GM12878 (cell line): ENCODE data around the gene LRP4. TPM values are rescaled to one million over a fixed set of nuclear protein-coding genes. Genes with fewer than 3 reads are reported as not detected.

Source experiments
- CBFB ChIP-seq: IDR thresholded peaks from 2 replicates; pipeline ENCODE4 v1.6.1; 2016; ENCODE audit warnings: antibody characterized with exemption, low read depth
- CREM ChIP-seq: IDR thresholded peaks from 2 replicates; pipeline ENCODE4 v1.6.1; 2014; ENCODE audit warnings: antibody characterized with exemption, low read depth
- DPF2 ChIP-seq: fragments of 450-650 bp; IDR thresholded peaks from 2 replicates; pipeline ENCODE4 v1.6.1; 2017; ENCODE audit warnings: mild to moderate bottlenecking
- EGR1 ChIP-seq, 2 experiments: IDR thresholded peaks; 1 replicate in 1 of 2; 2 replicates in 1 of 2; pipeline ENCODE4 v1.6.1; 2011 to 2012; ENCODE audit warnings: low read depth in 2 of 2, low read length in 2 of 2, borderline replicate concordance in 1 of 2, mild to moderate bottlenecking in 1 of 2, moderate library complexity in 1 of 2
- GATAD2B ChIP-seq: fragments of 450-650 bp; conservative IDR thresholded peaks from 2 replicates; pipeline ENCODE4 v1.6.1; 2017; ENCODE audit warnings: low read depth, mild to moderate bottlenecking, moderate library complexity
- KAT2A ChIP-seq: conservative IDR thresholded peaks from 2 replicates; pipeline ENCODE4 v1.6.1; 2011; ENCODE audit warnings: low read depth, low read length; ENCODE audit not compliant: control insufficient read depth
- KDM1A ChIP-seq: fragments of 200-600 bp; sonication (generic); IDR thresholded peaks from 2 replicates; pipeline ENCODE4 v1.6.1; 2016; ENCODE audit warnings: borderline replicate concordance
- NFXL1 ChIP-seq: fragments of 450-650 bp; IDR thresholded peaks from 2 replicates; pipeline ENCODE4 v1.6.1; 2017; ENCODE audit warnings: antibody characterized with exemption, mild to moderate bottlenecking, borderline replicate concordance
- NFYA ChIP-seq: IDR thresholded peaks from 2 replicates; pipeline ENCODE4 v1.6.1; 2011; ENCODE audit warnings: low read depth, mild to moderate bottlenecking, low read length, improper control_type of control experiment, borderline replicate concordance
- NR2F1 ChIP-seq: fragments of 450-650 bp; conservative IDR thresholded peaks from 2 replicates; pipeline ENCODE4 v1.6.1; 2017; ENCODE audit warnings: mild to moderate bottlenecking
- PAX5 ChIP-seq: IDR thresholded peaks from 2 replicates; pipeline ENCODE4 v1.6.1; 2011; ENCODE audit warnings: low read depth, low read length, borderline replicate concordance
- PBX3 ChIP-seq: IDR thresholded peaks from 2 replicates; pipeline ENCODE4 v1.6.1; 2011; ENCODE audit warnings: mild to moderate bottlenecking, low read depth, low read length, moderate library complexity; ENCODE audit not compliant: insufficient replicate concordance
- PKNOX1 ChIP-seq: fragments of 450-650 bp; IDR thresholded peaks from 2 replicates; pipeline ENCODE4 v1.6.1; 2016; ENCODE audit warnings: mild to moderate bottlenecking
- POLR2AphosphoS2 ChIP-seq: IDR thresholded peaks from 2 replicates; pipeline ENCODE4 v1.6.1; 2011; ENCODE audit warnings: low read depth, mild to moderate bottlenecking, low read length, improper control_type of control experiment, moderate library complexity
- POLR2AphosphoS5 ChIP-seq: IDR thresholded peaks from 2 replicates; pipeline ENCODE4 v1.6.1; 2011; ENCODE audit warnings: mild to moderate bottlenecking, low read length, inconsistent platforms
- POU2F2 ChIP-seq: IDR thresholded peaks from 3 replicates; pipeline ENCODE4 v1.6.1; 2011; ENCODE audit warnings: low read depth, mild to moderate bottlenecking, low read length, borderline replicate concordance
- RBBP5 ChIP-seq: fragments of 200-600 bp; sonication (generic); conservative IDR thresholded peaks from 2 replicates; pipeline ENCODE4 v1.6.1; 2016
- RELA ChIP-seq: fragments of 450-650 bp; IDR thresholded peaks from 2 replicates; pipeline ENCODE4 v1.8.0; 2014; ENCODE audit warnings: borderline replicate concordance; ENCODE audit not compliant: partially characterized antibody
- SIN3A ChIP-seq: IDR thresholded peaks from 2 replicates; pipeline ENCODE4 v1.6.1; 2012; ENCODE audit warnings: low read depth, low read length, improper control_type of control experiment
- TCF12 ChIP-seq: IDR thresholded peaks from 2 replicates; pipeline ENCODE4 v1.6.1; 2011; ENCODE audit warnings: low read depth, mild to moderate bottlenecking, low read length
- ZBED1 ChIP-seq: IDR thresholded peaks from 2 replicates; pipeline ENCODE4 v1.6.1; 2016; ENCODE audit warnings: borderline replicate concordance
- polyA plus RNA-seq, 11 experiments: library from polyadenylated mRNA; depleted of rRNA in 4 of 11; unstranded in 6 of 11; stranded (reverse) in 5 of 11; fragments of >200 nt; fragmentation: Nextera tagmentation in 4 of 11; fragmentation: Illumina TruSeq in 1 of 11; extraction: Ambion mirVana in 4 of 11; extraction: Trizol in 1 of 11; gene quantifications; 1 replicate in 1 of 11; 2 replicates in 10 of 11; pipeline versions ENCODE4 v1.2.1 to v1.2.3, GENCODE V29; 2011 to 2016; ENCODE audit warnings: inconsistent platforms in 2 of 11, missing spikeins in 2 of 11, low read depth in 1 of 11
- total RNA-seq, 4 experiments: library from RNA; depleted of rRNA in 3 of 4; stranded (reverse); fragments of >200 nt in 3 of 4; fragmentation: Illumina TruSeq in 1 of 4; extraction: Trizol in 1 of 4; gene quantifications; 2 replicates each; pipeline versions ENCODE4 v1.2.1 to v1.2.3, GENCODE V29; 2013 to 2021
- TF ChIP-seq, protein P1 (sequence below): IDR thresholded peaks from 2 replicates; pipeline ENCODE4 v1.6.1; 2011; ENCODE audit warnings: borderline replicate concordance, low read depth, mild to moderate bottlenecking, moderate library complexity, mixed read lengths, low read length; ENCODE audit not compliant: insufficient read depth; ENCODE audit errors: extremely low read length
- TF ChIP-seq, protein P2 (sequence below): fragments of 450-650 bp; IDR thresholded peaks from 2 replicates; pipeline ENCODE4 v1.6.1; 2018; ENCODE audit warnings: borderline replicate concordance, mild to moderate bottlenecking; ENCODE audit not compliant: partially characterized antibody
- TF ChIP-seq, protein P3 (sequence below): IDR thresholded peaks from 2 replicates; pipeline ENCODE4 v1.6.1; 2012; ENCODE audit warnings: low read depth, low read length, improper control_type of control experiment

Gene LRP4
- total and polyA plus RNA-seq, 10 of the 15 experiments (the other 5 are each of a cell fraction or from before 2014, with no cell fraction given): under 0.01 to 0.06 (median 0.03) TPM; not detected in 6

- TF ChIP-seq, protein P1, sequence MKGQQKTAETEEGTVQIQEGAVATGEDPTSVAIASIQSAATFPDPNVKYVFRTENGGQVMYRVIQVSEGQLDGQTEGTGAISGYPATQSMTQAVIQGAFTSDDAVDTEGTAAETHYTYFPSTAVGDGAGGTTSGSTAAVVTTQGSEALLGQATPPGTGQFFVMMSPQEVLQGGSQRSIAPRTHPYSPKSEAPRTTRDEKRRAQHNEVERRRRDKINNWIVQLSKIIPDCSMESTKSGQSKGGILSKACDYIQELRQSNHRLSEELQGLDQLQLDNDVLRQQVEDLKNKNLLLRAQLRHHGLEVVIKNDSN: peak; percentile 31
- TF ChIP-seq, protein P2, sequence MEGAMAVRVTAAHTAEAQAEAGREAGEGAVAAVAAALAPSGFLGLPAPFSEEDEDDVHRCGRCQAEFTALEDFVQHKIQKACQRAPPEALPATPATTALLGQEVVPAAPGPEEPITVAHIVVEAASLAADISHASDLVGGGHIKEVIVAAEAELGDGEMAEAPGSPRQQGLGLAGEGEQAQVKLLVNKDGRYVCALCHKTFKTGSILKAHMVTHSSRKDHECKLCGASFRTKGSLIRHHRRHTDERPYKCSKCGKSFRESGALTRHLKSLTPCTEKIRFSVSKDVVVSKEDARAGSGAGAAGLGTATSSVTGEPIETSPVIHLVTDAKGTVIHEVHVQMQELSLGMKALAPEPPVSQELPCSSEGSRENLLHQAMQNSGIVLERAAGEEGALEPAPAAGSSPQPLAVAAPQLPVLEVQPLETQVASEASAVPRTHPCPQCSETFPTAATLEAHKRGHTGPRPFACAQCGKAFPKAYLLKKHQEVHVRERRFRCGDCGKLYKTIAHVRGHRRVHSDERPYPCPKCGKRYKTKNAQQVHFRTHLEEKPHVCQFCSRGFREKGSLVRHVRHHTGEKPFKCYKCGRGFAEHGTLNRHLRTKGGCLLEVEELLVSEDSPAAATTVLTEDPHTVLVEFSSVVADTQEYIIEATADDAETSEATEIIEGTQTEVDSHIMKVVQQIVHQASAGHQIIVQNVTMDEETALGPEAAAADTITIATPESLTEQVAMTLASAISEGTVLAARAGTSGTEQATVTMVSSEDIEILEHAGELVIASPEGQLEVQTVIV: peak; percentile 58
- TF ChIP-seq RBBP5 (0 out of 2 replicates have a peak, but pooled peaks have one; percentile 41), PBX3 (no peak), DPF2 (peak; percentile 63; the same call in 1 of the 2 replicates), EGR1 (IDR thresholded peaks at IDR 0.05; ENCODE audit: borderline replicate concordance in 1 of 2, low read depth in 2 of 2, low read length in 2 of 2) (peak in 1 of 2 experiments; percentile 64; a peak in 2 of 3 replicates), POLR2AphosphoS2 (peak; percentile 52; the same call in 1 of the 2 replicates), RELA (peak; percentile 16), PKNOX1 (no peak), SIN3A (peak; percentile 56; the same call in 1 of the 2 replicates), NFYA (peak; percentile 11; the same call in 1 of the 2 replicates), POLR2AphosphoS5 (peak; percentile 74; the same call in 1 of the 2 replicates), KAT2A (no peak), NFXL1 (peak; percentile 54; the same call in 1 of the 2 replicates), CREM (peak; percentile 71), POU2F2 (peak; percentile 40; the same call in 2 of the 3 replicates), ZBED1 (no peak), PAX5 (no peak), NR2F1 (peak; percentile 60), TCF12 (peak; percentile 33; the same call in 1 of the 2 replicates), GATAD2B (peak; percentile 96), CBFB (peak; percentile 93), KDM1A (no peak)
- TF ChIP-seq, protein P3, sequence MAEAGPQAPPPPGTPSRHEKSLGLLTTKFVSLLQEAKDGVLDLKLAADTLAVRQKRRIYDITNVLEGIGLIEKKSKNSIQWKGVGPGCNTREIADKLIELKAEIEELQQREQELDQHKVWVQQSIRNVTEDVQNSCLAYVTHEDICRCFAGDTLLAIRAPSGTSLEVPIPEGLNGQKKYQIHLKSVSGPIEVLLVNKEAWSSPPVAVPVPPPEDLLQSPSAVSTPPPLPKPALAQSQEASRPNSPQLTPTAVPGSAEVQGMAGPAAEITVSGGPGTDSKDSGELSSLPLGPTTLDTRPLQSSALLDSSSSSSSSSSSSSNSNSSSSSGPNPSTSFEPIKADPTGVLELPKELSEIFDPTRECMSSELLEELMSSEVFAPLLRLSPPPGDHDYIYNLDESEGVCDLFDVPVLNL: peak; percentile 96
These were observed 72.4 kb downstream of the LRP4 start, which contains the start of gene CKAP5 (continued) for GRCh38 chr11:46845740-46846509.
